Fibroblast of gingiva (primary cell): ENCODE measurements around the gene SLC39A8.
A peak's percentile ranks its signal among the peaks of the same experiment; 100 is the strongest.
"Not testable (repeated sequence)": the region's sequence is repeated elsewhere in the genome, so short reads cannot be mapped to it uniquely, and the experiment has no call there.

Source experiments
- DNase-seq: peaks from one replicate; pipeline ENCODE4 v3.0.0-alpha.2; 2011; ENCODE audit warnings: low read depth

Gene SLC39A8

GRCh38 chr4:102299354-102300107 is 45.8 kb downstream of the SLC39A8 start:
- peak; percentile 54 for DNase-seq

- no peak for DNase-seq
Observed at GRCh38 chr4:102298716-102299115, 46.6 kb downstream of the SLC39A8 start.

DNA sequence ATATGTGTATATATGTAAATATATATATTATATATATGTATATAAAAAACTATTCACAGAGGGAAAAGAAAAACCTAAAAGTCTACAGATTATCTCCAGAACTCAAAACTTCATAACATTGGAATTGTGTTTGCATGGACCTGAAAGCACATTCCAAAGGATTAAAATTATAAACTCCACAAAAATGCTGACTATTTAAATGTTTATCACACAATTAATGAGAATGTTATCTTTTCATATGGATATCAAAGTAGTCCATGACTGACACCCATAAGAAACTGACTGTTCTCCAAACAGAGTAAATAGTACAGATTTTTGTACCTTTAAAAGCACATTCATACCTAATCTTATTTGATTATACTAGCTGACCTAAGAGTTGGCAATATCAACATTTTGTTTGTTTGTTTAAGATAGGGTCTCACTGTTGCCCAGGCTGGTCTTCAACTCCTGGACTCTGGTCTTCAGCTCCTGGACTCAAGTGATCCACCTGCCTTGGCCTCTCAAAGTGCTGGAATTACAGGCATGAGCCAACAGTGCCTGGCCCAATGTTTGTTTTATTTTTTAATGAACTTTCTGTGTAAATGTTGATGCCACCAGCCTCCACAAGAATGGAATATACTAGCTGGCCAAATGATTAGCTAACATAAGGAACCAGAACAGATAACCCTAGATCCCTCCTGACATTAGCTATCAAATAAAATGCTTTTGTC is 50.0 kb downstream of the SLC39A8 start:
- no peak for DNase-seq

GRCh38 chr4:102288497-102288896 is 56.8 kb downstream of the SLC39A8 start:
- DNase-seq, result no peak

- DNase-seq, result peak; percentile 62
Observed at GRCh38 chr4:102285831-102286230, 59.5 kb downstream of the SLC39A8 start.

DNA sequence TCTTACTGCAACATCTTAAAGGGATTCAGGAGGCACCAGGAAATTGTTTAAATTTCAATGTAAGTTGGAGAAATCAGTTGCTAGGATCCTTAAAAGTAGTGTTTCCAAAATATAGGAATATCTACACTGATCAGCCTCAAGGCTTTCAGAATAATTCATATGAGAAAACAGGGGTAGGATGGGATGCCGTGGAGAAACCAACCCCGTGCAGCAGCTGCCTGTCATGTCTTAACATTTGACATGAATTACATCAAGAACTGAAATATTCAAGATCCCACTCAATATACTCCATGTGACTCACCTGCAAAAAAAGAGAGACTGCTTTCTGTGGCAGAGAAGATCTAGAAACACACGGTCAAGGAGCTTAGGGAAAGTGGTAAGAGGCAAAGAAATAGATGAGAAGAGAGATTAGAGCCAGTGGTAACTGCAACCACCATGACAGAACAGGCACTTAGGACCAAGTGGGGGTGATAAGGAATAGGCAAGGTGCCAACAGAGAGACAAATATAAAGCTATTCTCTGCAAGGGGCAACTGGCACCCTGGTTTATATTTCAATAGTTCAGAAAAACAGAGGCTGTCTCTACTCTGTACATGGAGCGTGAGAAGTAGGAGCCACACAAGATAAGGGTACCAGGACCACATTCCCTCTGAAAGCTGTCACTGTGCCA is 64.0 kb downstream of the SLC39A8 start:
- DNase-seq, result no peak

- not testable (repeated sequence) for DNase-seq
Observed at GRCh38 chr4:102273317-102273716, 72.0 kb downstream of the SLC39A8 start.

GRCh38 chr4:102272318-102272717 is 73.0 kb downstream of the SLC39A8 start:
- DNase-seq, result no peak

DNA sequence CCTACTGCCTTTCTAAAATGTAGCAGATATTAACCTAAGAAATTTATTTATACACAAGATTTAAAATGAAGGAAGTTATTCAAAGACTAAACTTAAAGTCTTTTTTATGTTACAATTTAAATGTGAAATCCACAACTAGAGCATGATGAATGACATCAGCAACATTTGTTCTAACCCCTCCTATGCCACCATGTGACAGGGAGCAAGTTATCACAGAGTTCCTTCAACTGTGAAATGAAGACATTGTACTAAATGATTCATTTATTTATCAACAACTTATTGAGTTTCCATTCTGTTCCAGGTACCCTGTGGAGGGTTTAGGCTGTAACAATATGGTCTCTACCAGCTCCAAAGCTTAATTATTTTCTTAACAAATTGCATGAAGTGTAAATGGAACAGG is 76.9 kb downstream of the SLC39A8 start:
- no peak for DNase-seq

DNA sequence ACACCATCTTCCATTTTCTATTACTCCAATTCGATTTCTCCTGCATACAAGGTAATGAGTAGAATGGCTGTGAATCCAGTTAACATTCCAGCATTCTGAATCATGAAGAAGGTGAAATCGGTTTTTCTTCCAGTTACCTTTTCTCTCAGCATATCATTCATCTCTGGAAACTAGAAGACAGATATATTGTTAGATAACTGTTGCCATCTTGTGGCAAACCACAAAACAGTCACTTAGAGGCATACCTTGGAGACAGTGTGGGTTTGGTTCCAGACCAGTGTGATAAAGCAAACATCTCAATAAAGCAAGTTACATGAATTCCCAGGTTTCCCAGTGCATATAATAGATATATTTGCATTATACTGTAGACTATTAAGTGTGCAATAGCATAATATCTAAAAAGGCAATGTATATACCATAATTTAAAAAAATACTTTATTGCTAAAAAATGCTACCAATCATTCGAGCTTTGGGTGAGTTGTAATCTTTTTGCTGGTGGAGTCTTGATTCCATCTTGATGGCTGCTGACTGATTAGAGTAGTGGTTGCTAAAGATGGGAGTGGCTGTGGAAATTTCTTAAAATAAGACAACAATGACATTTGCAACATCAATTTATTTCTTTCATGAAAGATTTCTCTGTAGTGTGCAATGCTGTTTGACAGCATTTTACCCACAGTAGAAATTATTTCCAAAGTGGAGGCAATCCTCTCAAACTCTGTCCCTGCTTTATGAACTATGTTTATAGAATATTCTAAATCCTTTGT is 82.1 kb downstream of the SLC39A8 start:
- DNase-seq, result peak; percentile 37

DNA sequence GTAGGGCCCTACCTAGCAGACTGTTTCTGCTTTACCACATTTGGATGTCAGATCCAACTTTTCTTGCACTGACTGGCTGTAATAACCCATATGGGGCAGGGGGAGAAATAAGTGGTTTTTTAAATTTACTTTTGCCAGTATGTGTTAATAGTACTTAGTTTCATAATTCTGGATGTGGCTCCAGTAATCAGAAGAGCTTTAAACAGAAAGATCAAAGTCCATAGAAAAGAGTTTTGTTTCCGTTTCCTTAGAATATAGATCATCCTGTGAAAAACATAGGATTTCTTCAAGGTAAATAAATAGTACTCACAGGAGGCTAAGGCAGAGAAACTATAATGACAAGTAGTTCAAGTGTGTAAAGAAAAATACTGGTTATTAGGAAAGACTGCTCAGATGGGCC is 85.6 kb downstream of the SLC39A8 start:
- DNase-seq, result no peak

GRCh38 chr4:102259081-102259480 is 86.2 kb downstream of the SLC39A8 start:
- DNase-seq, result no peak

DNA sequence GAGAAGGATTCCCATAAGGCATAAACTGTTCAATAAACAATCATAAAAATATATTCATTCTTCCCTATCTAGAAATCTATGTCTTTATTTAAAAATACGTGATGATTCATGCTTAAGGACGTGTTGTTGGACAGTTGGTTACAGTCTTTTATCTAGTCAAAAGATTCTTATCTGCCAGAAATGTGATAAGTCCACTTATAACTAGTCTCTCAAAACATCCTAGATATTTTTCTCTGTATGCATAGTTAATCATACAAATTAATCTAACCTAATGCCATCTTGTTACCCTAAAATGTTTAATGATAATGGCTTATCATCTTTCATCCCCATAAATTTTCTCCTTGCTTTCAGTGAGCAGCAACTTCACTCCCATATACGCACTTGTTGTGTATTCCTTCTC is 89.0 kb downstream of the SLC39A8 start:
- no peak for DNase-seq

GRCh38 chr4:102253860-102254259 is 91.4 kb downstream of the SLC39A8 start:
- no peak for DNase-seq

DNA sequence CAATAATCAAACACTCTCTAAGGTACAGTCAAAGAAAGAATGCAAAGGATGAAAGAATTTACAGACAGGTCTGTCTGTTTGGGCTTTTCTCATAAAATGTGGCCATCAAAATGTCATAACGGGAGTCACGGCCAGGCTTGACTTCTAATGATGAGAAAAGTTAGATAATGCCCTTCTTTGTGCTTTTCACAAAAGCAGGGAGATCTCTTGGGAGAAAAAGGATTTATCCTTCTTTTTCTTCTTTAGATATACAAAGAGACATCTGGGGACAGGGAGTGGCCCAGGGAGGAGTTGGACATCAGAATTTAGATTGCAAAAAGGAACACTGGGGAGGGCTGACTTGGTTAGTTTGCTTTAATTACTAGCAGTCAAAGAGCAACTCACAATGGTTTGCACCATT is 93.1 kb downstream of the SLC39A8 start:
- no peak for DNase-seq

- no peak for DNase-seq
Observed at GRCh38 chr4:102250341-102250740, 94.9 kb downstream of the SLC39A8 start.

- DNase-seq, result peak; percentile 23
Observed at GRCh38 chr4:102247041-102247440, 98.2 kb downstream of the SLC39A8 start.

GRCh38 chr4:102246416-102246815 is 98.9 kb downstream of the SLC39A8 start:
- DNase-seq, result no peak

DNA sequence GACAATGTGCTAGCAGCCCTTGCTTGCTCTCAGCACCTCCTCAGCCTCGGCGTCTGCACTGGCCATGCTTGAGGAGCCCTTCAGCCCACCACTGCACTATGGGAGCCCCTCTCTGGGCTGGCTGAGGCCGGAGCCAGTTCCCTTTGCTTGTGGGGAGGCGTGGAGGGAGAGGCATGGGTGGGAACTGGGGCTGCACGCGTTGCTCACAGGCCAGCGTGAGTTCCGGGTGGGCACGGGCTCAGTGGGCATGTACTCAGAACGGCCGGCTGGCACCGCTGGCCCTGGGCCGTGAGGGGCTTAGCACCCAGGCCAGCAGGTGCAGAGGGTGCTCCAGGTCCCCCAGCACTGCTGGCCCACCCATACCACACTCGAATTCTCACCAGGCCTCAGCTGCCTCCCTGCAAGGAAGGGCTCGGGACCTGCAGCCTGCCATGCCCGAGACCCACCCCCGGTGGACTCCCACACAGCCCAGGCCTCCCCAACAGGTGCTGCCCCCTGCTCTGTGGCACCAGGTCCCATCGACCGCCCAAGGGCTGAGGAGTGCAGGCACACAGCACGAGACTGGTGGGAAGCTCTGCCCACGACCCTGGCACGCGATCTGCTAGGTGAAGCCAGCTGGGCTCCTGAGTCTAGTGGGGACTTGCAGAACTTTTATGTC is 100.3 kb downstream of the SLC39A8 start:
- no peak for DNase-seq

GRCh38 chr4:102243296-102243695 is 102.0 kb downstream of the SLC39A8 start:
- DNase-seq, result not testable (repeated sequence)

- DNase-seq, result no peak
Observed at GRCh38 chr4:102234243-102234838, 110.9 kb downstream of the SLC39A8 start.
